DND-41 (cell line): ENCODE data around the gene PPM1E.

Experiments used
- ATAC-seq: fragments of 200-7000 bp; cut with Tn5 transposase; 3 replicates; pipeline ENCODE4 v1.9.1; 2021; ENCODE audit warnings: low read depth; ENCODE audit not compliant: insufficient read depth
- DNase-seq: peaks from one replicate; pipeline ENCODE4 v3.0.0-alpha.2; 2020
- H2AFZ ChIP-seq: 2 replicates; pipeline ENCODE4 v1.6.0; 2012; ENCODE audit warnings: low read depth, low read length
- H3K27ac ChIP-seq: 2 replicates; pipeline ENCODE4 v1.5.1; 2012; ENCODE audit warnings: low read length, inconsistent platforms
- H3K27me3 ChIP-seq: fragments of 200-600 bp; sonication (generic); 2 replicates; pipeline ENCODE4 v1.6.0; 2012; ENCODE audit warnings: low read length, mild to moderate bottlenecking, inconsistent platforms; ENCODE audit not compliant: insufficient read depth, poor library complexity
- H3K36me3 ChIP-seq: 2 replicates; pipeline ENCODE4 v1.5.1; 2012; ENCODE audit warnings: low read length, inconsistent platforms; ENCODE audit not compliant: insufficient read depth
- H3K4me1 ChIP-seq: 2 replicates; pipeline ENCODE4 v1.5.1; 2012; ENCODE audit warnings: mild to moderate bottlenecking, low read length; ENCODE audit not compliant: insufficient read depth
- H3K4me2 ChIP-seq: 2 replicates; pipeline ENCODE4 v1.6.0; 2012; ENCODE audit warnings: mild to moderate bottlenecking, moderate library complexity, low read length, inconsistent platforms; ENCODE audit not compliant: insufficient read depth
- H3K4me3 ChIP-seq, 2 experiments: fragments of 200-600 bp in 1 of 2; shearing (Covaris generic) in 1 of 2; 2 replicates each; pipeline ENCODE4 v1.5.1; 2012 to 2016; ENCODE audit warnings: inconsistent platforms in 2 of 2, low read length in 2 of 2, mild to moderate bottlenecking in 2 of 2, low read depth in 1 of 2, moderate library complexity in 1 of 2
- H3K79me2 ChIP-seq: 2 replicates; pipeline ENCODE4 v1.6.0; 2012; ENCODE audit warnings: low read length, inconsistent platforms; ENCODE audit not compliant: insufficient read depth
- H3K9ac ChIP-seq: 2 replicates; pipeline ENCODE4 v1.6.0; 2012; ENCODE audit warnings: low read depth, mild to moderate bottlenecking, inconsistent platforms, low read length, moderate library complexity
- H3K9me3 ChIP-seq: 2 replicates; pipeline ENCODE4 v1.5.1; 2012; ENCODE audit warnings: low read length, moderate library complexity, mild to moderate bottlenecking, inconsistent platforms; ENCODE audit not compliant: insufficient read depth, severe bottlenecking
- H4K20me1 ChIP-seq: 2 replicates; pipeline ENCODE4 v1.6.0; 2012; ENCODE audit warnings: low read length; ENCODE audit not compliant: insufficient read depth
- CTCF ChIP-seq: IDR thresholded peaks from 2 replicates; pipeline ENCODE4 v1.5.1; 2012; ENCODE audit warnings: borderline replicate concordance, low read length, moderate library complexity, mild to moderate bottlenecking; ENCODE audit not compliant: poor library complexity, severe bottlenecking; ENCODE audit errors: extremely low read depth
- EZH2 ChIP-seq: IDR thresholded peaks from 3 replicates; pipeline ENCODE4 v1.6.1; 2012; ENCODE audit warnings: borderline replicate concordance, low read depth, mild to moderate bottlenecking, moderate library complexity, low read length, inconsistent platforms; ENCODE audit not compliant: severe bottlenecking

The PPM1E gene

DNA sequence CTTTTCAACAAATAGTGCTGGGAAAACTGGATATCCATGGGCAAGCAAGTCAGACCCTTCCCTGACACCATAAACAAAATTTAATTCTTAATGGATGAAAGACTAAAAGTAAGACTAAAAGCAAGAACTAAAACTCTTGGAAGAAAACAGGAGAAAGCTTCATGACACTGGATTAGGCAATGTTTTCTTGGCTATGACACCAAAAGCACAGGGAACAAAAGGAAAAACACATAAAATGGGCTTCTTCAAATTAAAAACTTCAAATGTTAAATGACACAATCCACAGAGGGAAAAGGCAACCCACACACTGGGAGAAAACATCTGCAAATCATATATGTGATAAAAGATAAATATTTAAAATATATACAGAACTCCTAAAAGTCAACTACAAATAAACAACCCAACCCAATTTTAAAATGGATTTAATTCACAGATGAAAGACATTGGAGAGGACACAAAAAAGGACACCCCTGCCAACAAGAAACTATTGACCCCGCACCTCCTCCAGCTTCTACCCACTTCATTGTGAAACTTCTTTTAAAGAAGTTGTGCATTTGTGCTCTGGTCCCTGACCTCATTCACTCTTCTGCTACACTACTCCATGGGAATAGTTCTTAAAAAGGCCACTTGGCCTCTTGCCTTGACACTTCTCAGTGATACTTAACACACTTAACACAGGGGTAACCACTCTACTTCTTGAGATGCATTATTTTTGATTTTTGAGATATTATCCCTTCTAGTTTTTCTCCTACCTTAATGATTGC is 270.7 kb downstream of the PPM1E start:
- DNase-seq: no peak
- Histone ChIP-seq H3K27me3 (no peaks in the 10 kb centered on the region), H3K79me2 (no peaks in the 10 kb centered on the region; the same call in 1 of the 2 replicates), H3K9me3 (no peaks in the 10 kb centered on the region), H3K36me3 (peaks cover 43% of the 10 kb centered on the region), H3K4me2 (no peak overlapping the region), H3K4me1 (no peaks in the 10 kb centered on the region), H3K4me3 (no peak overlapping the region), H3K27ac (no peak overlapping the region), H3K9ac (no peak overlapping the region), H4K20me1 (peaks cover 3% of the 10 kb centered on the region; the same call in 1 of the 2 replicates), H2AFZ (no peak overlapping the region)
- no peak for ATAC-seq
- TF ChIP-seq EZH2 (no peak), CTCF (no peak)

- no peak overlapping the region for H3K27ac ChIP-seq
- ATAC-seq (no peak), DNase-seq (no peak)
- no peak overlapping the region for H3K9ac ChIP-seq
- H3K36me3 ChIP-seq: peaks cover 48% of the 10 kb centered on the region
- TF ChIP-seq CTCF (no peak), EZH2 (no peak)
- H3K4me3 ChIP-seq: no peak overlapping the region
- H3K9me3 ChIP-seq: no peaks in the 10 kb centered on the region
- no peaks in the 10 kb centered on the region for H3K27me3 ChIP-seq
- no peaks in the 10 kb centered on the region for H3K4me1 ChIP-seq
- no peak overlapping the region for H3K4me2 ChIP-seq
- peaks cover 3% of the 10 kb centered on the region; the same call in 1 of the 2 replicates for H4K20me1 ChIP-seq
- H2AFZ ChIP-seq: no peak overlapping the region
- no peaks in the 10 kb centered on the region for H3K79me2 ChIP-seq
Observed at GRCh38 chr17:59027750-59028149, 272.1 kb downstream of the PPM1E start.

- DNase-seq: no peak
- H3K4me1 ChIP-seq: no peaks in the 10 kb centered on the region
- H3K27ac ChIP-seq: no peak overlapping the region
- H3K9ac ChIP-seq: no peak overlapping the region
- no peak overlapping the region for H3K4me2 ChIP-seq
- no peak overlapping the region for H3K4me3 ChIP-seq
- TF ChIP-seq CTCF (no peak), EZH2 (no peak)
- no peaks in the 10 kb centered on the region for H3K79me2 ChIP-seq
- no peak for ATAC-seq
- peaks cover 52% of the 10 kb centered on the region for H3K36me3 ChIP-seq
- H3K9me3 ChIP-seq: no peaks in the 10 kb centered on the region
- H2AFZ ChIP-seq: no peak overlapping the region
- H3K27me3 ChIP-seq: no peaks in the 10 kb centered on the region
- H4K20me1 ChIP-seq: peaks cover 3% of the 10 kb centered on the region; the same call in 1 of the 2 replicates
Observed at GRCh38 chr17:59028328-59028727, 272.7 kb downstream of the PPM1E start.
